HG03439 (cell line): ENCODE data around the gene PPDPF.
A peak's percentile ranks its signal among the peaks of the same experiment; 100 is the strongest.
"Not testable (repeated sequence)": the region's sequence is repeated elsewhere in the genome, so short reads cannot be mapped to it uniquely, and the experiment has no call there.

ENCODE experiments used
- ATAC-seq: cut with Tn5 transposase; IDR thresholded peaks from one replicate; pipeline ENCODE4 v1.9.1; 2021; ENCODE audit warnings: mild to moderate bottlenecking, moderate library complexity; ENCODE audit not compliant: unreplicated experiment

PPDPF gene

GRCh38 chr20:63520504-63520933, at the start of gene PPDPF:
PPDPF (plus strand) TSS chr20:63520765; CDS start chr20:63521309, 544 bp downstream.
- peak; percentile 63 for ATAC-seq

DNA sequence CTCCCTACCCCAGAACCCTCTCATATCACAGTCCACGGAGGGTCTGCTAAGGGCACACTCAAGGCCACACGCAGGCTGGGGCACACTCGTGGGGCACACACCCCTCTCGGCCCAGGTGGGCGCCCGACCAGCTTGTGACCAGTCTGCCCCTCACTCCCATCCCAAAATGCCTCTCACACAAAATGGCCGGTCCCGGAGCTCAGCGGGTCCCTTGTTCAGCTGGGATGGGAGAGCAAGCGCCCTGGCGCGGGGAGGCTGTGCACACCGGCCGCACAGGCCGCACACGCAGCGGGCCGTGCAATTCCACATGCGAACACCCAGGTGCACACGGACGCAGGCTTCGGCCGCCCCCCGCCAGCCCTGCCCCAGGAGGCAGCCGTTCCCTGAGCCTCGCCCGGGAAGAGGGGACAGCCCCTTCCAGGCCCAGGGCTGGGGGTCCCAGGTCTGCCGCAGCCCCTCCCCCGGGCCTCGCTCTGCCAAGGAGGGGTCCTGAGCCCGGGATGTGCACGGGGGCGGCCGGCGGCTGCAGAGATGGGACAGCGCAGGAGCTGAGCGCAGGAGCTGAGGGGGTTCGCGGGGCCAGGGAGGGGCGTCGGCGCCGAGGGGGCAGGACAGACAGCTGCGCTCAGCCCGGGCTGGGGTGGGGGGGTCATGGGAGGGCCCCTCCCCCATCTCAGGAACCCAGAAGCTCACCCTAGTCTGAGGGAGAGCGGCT, 49.4 kb upstream of the PPDPF start:
- no peak for ATAC-seq

DNA sequence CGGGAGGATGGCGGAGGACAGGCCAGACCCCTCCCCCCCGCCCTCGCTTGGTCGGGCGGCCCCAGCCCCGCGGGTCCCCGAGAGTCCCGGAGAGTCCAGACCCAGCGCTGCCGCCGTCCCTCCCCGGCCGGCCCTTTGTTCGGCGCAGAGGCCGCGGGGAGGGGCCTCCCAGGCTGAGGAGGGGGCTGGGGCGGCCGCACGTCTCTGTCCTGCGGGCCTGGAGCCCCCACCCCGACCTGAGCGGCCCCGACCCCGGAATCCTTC, 48.9 kb upstream of the PPDPF start:
- no peak for ATAC-seq

DNA sequence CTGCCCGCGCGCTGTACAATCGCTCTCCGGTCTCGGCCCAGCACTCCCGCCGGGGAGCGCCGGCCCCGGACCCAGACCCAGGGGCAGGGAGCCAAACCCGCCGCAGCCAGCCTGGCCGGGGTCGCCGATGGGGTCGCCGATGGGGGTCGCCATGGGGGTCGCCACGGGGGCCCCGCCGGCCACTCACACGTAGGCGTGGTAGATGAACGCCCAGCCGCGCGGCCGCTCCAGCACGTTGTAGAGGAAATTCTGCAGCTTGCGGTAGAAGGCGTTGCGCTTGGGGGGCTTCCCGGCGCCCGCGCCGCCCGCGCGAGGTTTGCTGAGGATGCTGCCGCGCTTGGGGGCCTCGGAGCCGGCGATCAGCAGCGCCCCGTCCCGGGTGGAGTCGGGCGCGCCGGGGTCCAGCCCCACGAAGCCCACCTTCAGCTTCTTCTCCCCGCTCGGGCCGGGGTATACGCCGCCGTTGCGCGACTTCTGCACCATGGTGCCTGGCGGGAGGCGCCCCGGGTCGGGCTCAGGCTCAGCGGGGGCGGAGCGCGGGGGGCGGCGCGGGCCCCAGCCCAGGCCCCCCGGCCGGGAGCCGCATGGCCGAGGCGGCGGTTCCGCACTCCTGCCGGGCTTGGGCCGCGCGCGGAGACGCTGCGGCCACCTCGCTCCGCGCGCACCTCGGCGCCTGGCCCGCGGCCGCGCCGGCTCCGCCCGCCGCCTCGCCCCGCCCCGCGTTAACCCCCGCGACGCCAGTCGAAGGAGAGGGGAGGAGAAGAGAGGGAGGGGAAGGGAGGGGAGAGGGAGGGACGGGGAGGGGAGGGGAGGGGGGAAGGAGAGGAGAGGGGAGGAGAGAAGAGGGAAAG, 48.4 kb upstream of the PPDPF start, which contains the start of gene KCNQ2:
Gene KCNQ2, minus strand, starts transcription at position 675 of the 851 bp plus-strand sequence. Its CDS starts 192 bp downstream, at position 483.
- no peak for ATAC-seq

DNA sequence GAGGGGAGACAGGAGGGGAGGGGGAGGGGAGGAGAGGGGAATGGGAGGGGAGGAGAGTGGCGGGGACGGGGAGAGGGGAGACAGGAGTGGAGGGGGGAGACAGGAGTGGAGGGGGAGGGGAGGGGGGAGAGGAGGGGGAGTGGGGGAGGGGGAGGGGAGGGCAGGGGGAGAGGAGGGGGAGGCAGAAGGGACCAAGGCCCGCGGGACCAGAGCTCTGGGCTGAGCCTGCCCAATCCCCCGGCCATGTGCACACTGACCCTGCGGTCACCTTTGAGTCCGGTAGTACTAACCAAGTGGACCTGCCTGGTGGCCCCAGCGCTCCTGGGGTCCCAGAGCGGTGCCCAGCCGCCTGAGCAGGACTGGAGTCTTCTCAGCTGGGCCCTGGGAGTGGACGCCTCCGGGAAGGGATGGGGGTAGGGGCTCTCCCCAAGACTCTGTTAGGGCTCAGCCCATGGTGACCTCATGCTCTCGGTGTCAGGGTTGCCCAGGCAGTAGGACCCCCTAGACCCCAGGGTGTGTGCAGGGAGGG, 47.6 kb upstream of the PPDPF start:
- no peak for ATAC-seq

DNA sequence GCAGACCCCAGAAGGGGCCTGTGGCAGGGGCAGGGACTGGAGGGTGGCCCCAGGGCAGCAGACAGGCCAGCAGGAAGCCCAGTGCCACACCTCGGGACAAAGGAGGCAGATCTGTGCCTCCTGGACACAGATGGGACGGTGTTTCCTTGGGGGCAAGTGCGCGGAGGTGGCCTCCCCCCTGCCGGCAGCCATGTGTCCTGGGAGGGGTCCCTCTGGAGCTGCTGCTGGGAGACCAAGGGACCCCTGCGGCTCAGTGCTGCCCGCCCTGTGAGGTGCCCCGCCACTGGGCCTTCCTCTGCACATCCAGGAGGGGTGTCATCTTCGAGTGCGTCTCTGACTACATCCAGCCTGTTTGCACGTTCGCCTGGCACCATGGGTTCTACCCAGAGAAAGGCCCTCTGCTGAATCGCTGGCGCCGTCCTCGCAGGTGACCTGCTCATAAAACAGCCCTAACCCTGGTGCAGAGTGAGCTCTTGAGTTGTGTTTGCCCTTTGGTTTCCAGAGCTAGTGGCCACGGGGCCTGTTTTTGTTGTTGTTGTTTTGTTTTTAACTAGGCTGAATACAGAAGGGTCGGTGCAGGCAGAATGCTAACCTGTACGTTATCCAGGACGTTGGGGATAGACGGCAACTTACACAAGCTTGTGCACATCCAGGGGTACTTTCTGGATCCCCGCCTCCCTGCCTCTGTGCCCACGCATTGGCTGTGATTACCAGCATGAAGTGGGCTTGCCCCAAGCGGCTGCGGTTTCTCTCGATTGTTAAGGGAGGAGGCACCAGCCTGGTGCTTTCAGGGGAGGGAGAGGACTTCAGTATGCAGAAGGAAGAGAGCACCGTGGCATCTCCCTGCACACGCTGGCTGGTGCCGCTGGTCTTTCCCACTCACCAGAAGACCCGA, 46.8 kb upstream of the PPDPF start:
- ATAC-seq: no peak

DNA sequence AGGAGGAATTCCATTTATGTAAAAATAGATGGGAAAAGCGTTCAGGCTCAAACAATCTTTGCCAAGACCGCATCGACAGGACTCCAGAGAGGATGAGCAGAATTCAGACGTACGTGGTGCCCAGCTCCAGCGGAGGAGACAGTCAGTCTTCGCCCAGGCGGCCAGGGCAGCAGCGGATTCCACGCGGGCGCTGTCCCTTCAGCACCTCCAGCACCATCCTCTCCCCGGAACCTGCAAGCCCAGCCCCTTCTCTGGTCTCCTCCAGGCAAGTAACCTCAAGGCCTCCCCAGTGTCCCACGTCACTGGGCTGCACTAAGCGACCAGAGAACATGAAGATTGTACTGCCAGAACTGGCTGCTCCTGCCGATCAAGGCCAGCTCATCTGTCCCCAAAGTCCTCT, 45.4 kb upstream of the PPDPF start:
- no peak for ATAC-seq

DNA sequence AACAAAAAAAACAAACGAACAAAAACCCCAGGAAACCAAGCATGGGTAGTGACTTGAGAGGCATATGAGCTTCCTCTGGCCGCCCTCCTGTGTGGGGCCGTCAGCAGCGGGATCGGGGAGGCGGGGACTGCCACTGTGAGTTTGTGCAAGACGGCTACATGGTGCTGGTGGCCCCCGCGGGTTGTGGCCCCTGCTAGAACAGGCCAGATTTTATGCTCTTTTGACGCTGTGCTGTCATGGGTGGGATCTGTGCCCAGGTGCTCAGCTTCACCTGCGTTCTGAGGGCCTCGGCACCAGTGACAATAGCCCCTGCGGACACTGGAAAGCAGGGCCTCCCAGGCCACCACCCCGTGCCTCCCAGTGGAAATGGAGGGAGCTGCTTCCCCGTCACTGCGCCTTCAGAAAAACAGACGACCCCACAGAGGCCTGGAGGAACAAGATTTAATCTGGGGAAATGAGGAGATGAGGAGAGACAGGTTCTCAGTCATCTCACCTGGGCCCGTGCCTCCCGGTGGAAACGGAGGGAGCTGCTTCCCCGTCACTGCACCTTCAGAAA, 43.4 kb upstream of the PPDPF start:
- no peak for ATAC-seq

GRCh38 chr20:63477944-63478343, 42.6 kb upstream of the PPDPF start:
- no peak for ATAC-seq

- ATAC-seq: no peak
Measured at GRCh38 chr20:63478346-63479302, 41.9 kb upstream of the PPDPF start.

GRCh38 chr20:63479695-63480419, 40.7 kb upstream of the PPDPF start:
- not testable (repeated sequence) for ATAC-seq

DNA sequence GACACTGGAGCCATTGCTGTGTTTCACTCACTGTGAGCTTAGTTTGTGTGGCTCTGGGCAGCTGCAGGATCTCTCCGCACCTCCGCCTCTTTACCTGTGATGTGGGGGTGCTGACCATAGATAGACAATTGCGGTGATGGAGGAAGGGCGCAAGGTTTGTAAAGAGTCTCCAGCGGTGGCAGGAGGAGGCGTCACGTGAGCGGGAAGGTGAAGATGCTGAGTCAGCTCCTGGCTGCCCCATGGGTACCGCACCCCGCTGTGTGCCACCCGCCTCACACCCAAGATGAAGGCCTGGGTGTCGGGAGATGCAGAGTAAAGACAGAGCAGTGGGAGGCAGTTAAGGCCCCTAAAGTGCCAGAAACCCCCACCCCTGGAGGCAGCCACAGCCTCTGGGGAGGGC, 39.1 kb upstream of the PPDPF start:
- no peak for ATAC-seq

DNA sequence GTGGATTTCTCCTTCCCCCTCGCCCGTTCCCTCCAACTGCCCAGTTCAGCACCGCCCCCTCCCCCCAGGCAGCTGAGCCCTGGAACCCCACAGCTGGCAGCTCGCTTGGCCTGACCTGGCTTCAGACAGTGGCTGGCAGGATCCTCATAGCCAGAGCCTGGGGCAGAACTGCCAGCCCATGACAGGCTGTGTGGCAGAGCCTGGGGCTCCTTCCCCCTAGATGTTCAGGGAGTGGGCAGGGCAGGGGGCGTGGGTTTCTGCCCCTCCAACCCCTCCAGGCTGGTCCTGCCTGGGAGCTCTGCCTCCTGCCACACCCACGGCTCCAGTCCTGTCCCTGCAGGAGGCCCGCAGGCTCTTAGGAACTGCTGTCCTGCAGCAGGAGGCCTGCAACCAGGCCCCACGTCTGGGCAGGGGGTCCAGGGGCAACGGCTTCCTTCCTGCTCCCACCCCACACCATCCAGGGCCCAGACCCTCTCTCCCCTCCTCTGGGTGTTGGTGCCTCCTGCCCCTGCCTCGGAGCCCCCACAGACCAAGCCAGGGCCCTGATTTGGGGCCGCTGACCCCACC, 38.5 kb upstream of the PPDPF start:
- no peak for ATAC-seq

DNA sequence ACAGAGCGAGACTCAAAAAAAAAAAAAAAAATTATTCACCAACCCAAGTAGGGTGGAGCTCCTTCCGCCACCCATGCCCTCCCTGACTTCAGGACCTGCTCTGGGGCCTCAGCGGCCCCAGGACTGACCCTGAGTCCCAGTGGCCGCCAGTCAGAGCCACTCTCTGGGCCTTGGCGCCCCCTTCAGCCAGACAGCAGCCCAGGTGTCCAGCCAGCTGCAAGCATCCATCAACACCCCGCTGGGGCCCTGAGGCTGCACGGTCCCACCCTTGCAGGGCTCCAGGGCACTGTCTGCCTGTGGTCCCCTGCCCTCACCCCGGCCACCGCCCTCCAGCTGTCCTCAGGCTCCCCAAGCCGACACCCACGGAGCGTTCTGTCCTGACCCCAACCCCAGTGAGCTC, 36.7 kb upstream of the PPDPF start:
- ATAC-seq: no peak

DNA sequence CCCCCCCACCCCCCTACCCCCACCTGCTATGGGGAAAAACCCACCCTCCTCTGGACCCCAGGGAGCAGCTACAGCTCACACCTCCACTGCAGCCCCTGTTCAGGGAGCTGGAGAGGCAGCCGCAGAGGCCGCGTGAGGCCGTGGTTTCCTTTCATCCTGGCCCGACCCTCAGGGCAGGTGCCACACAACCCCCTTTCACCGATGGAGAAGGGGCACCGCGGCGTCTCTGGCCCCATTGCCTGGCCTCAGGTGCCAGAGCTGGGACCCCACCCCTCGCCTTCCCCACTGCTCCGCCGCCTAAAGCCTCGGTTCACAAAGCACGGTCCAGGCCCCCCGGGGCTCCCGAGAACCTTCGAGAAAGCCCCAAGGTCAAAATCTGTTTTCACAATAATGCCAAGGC, 36.3 kb upstream of the PPDPF start:
- ATAC-seq: no peak

DNA sequence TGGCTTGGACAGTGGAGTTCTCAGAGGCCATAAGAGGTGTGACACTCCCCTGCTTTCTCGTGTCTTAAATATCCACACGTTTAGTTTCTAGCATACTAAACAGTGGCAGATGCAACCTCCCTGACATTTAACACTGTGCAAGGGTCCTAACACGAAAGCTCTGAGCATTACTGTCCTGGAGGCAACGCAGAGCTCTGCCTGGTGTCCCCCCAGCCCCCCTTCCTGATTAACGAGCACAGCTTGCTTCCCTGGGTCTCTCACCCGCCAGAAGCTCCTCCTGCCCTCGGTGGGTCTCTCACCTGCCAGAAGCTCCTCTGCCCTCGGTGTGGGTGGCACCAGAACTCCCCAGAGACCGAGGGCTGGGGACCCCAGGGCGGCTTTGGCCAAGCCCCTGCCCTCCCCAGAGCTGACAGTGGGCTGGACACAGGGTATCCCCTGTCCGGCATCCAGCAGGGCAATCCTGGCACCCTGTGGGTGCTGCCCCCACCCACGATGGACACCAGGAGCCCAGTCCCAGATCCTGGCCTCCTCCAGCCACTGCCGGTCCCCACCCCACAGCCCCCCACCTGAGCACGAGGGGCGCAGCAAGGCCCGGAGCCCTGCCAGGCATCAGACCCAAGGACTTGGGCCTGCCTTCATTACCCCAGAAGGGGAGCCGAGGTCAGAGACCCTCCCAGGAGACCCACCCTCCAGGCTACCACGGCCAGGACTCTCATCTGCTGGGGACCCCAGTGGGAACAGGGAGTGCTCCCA, 35.7 kb upstream of the PPDPF start:
- ATAC-seq: no peak

DNA sequence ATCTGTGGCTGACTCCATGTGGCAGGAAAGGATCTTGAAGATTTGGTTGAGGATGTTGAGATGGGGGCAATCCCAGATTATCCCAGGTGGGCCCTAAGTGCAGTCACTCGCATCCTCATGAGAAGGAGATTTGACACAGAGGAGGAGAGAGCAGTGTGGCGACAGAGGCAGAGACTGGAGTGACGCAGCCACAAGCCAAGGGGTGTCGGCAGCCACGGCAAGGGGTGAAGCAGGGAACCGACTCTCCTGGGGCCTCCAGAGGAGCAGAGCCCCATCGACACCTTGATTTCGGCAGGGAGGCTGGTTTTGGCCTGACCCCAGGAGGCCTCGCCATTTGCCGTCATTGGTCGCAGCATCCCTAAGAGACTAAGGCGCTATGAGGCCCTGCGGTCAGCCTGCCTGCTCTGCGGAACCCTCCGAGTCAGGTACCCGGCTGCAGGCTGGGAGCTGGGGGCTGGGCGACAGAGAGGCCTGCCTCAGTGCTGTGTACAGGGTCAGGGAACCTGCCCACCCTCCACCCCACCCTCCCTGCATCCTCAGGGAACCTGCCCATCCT, 34.2 kb upstream of the PPDPF start:
- no peak for ATAC-seq
